Astrocyte of the cerebellum (primary cell): ENCODE data around the gene SLC47A2.

Experiments
- DNase-seq: peaks from one replicate; pipeline ENCODE4 v3.0.0-alpha.2; 2011; ENCODE audit warnings: low read depth
- H3K4me3 ChIP-seq: 2 replicates; pipeline ENCODE4 v1.5.1; 2011; ENCODE audit warnings: mild to moderate bottlenecking, low read depth, low read length, moderate library complexity
- in situ Hi-C: cut with HindIII; loops from 2 replicates; pipeline ENCODE4 v1.10.0; 2017; ENCODE audit warnings: low sequenced_read_pairs
- TF ChIP-seq, protein P1 (sequence below): IDR thresholded peaks from 2 replicates; pipeline ENCODE4 v1.5.1; 2012; ENCODE audit warnings: low read length, low read depth, moderate library complexity, mild to moderate bottlenecking; ENCODE audit errors: missing control alignments

Gene SLC47A2

DNA sequence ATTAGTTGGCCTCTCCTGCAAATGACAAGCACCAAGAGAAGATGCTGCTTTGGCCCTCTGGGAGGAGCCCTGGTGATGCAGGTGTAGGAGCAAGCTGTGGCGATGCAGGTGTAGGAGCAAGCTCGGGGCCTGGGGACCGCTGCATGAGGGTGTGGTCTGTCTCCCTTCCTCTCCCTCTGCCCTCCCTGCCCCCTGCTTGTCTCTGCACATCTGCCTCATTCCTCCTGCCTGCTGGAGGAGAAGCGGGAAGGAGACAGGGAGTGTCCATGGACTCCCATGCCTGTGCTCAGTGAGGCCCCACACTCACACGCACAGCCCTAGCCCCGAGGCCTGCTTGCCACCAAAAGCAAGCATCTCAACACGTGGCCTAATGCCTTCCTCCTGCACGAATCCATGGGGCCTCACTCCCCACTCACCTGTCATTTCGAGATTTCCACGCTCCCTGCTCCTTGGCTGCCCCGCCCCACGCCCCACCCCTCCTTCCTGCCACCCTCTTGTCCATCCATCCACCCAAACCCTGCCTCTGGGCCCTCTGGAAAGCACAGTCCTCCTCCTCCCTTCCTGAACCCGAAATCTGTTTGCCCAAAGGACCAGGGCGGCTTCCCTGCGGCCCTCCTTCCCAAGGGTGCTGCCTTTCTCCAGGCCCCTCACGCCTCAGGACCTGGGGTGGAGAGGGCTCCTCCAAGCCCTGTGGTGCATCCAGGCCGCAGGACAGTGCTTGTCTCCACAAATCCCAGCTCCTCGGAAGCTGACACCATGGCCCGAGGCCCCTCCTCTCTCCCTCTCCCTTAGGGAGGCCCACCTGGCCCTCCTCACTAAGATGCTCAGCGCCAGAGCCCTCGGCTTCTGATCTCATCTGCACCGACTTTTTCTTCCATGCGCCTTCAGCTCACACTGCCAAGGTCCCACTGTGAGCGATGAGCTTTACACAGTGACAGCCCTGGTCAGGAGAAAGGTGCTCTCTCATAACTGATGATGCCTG is 43.5 kb upstream of the SLC47A2 start:
- DNase-seq = no peak
- TF ChIP-seq, protein P1, sequence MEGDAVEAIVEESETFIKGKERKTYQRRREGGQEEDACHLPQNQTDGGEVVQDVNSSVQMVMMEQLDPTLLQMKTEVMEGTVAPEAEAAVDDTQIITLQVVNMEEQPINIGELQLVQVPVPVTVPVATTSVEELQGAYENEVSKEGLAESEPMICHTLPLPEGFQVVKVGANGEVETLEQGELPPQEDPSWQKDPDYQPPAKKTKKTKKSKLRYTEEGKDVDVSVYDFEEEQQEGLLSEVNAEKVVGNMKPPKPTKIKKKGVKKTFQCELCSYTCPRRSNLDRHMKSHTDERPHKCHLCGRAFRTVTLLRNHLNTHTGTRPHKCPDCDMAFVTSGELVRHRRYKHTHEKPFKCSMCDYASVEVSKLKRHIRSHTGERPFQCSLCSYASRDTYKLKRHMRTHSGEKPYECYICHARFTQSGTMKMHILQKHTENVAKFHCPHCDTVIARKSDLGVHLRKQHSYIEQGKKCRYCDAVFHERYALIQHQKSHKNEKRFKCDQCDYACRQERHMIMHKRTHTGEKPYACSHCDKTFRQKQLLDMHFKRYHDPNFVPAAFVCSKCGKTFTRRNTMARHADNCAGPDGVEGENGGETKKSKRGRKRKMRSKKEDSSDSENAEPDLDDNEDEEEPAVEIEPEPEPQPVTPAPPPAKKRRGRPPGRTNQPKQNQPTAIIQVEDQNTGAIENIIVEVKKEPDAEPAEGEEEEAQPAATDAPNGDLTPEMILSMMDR = no peak
- H3K4me3 ChIP-seq = no peak overlapping the region
- in situ Hi-C loops = loop anchor here (5.0 kb wide), 2 partner anchors 243 to 398 kb away; partner anchors contain the start of gene B9D1

DNA sequence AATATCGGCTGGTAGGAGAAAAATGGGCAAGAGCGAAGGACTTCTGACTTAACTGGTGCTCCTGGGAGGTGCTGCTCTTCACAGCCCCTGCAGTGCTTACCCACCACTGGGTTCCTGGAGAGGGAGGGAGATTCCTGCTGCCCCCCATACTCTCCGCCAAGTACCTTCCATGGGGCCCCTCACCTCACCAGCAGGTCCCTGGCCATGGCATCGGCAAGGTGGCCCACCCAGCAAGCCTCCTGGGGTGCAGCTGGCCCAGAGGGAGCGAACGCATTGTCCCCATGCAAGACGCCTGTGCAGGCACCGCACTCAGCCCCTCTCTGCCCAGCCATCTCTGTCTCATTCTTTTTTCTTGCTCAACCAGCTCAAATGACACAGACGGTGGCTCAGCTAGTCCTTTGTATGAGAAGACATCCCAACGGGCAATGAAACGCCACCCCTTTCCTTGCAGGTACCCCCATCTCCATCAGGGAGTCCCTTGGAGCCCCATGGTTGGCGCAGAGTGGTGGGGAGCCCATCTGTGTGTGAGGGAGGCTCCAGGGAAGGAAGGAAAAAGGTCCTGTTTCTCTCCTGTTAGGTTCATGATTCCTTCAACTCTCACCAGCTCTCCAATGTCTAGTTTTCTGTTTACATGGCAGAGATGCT is 41.3 kb upstream of the SLC47A2 start:
- no peak overlapping the region for H3K4me3 ChIP-seq
- TF ChIP-seq, protein P1 = no peak
- in situ Hi-C loops = no loop called here
- no peak for DNase-seq

DNA sequence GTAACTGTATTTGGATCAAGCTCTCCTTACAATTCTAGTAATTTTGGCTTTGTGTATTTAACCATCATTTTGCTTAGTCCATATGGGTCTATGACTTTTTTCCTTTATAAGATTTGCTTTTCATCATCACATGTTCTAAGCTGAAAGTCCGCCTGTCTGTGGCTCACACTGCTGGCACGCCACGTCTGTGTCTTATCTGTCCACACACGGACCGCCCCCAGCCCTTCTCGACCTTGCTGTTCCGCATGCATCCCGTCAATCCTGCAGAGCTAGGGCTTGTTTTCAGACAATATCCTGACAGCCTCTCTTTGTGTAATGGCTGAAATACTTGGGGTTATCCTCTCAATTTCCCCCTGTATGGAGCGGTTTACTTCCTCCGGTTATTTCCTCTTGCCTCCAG is 40.2 kb upstream of the SLC47A2 start:
- in situ Hi-C loops = no loop called here

DNA sequence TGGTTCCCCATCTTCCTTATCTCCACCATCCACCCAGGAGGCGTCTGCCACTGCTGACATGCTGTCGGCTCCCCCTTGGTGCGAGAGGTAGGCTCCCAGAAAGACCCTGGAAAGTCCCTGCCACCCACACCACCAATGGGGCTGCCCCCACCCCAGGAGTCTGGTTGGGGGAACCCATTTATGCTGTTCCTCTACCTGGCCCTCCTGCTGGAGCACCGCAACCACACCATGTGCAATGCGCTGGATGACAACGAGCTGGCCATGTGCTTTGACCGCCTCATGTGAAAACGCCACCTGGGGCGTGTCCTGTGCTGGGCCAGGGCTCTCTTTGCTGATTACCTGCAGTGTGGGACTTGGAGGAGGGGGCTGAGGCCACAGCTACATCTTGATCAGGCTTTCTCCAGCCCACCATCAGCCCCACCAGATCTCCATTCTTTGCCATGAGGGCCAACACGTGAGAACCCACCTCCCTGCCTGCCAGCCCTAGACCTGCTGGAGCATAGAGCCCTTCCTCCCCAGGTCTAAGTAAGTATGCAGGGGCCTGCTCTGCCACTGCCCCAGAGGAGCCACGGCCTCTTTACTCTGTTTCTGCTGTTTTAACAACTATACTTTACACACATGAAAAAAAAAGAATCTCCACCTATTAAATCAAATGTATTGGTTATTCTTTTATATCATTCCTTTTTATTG is 39.6 kb upstream of the SLC47A2 start:
- in situ Hi-C loops = no loop called here
- no peak for DNase-seq
- TF ChIP-seq, protein P1 = no peak
- no peak overlapping the region for H3K4me3 ChIP-seq

More for the DNA sequence above, 40.2 kb upstream of the SLC47A2 start:
- DNase-seq = no peak
- TF ChIP-seq, protein P1 = no peak
- no peak overlapping the region for H3K4me3 ChIP-seq

DNA sequence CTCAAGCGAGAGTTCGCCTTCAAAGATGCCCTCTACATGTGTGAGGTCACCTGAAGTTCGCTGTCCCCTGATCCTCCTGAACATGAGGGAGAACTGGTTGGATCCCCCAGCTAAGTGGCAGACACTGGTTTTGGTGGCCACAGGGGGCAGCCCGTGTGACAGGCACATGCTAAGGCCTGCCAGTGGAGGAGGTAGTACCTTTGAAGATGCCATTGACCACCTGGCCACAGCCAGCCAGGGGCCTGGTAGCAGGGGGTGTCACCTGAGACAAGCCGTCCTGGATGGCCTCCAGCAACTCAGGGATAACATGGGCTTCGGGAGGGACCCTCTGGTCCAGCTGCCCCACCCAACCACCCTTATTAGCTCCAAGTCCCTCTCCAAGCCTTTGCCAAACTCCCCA is 39.0 kb upstream of the SLC47A2 start:
- in situ Hi-C loops = no loop called here
- H3K4me3 ChIP-seq = no peak overlapping the region
- DNase-seq = no peak
- TF ChIP-seq, protein P1 = no peak
